Measurements from ENCODE around the gene THBS4. TPM values are rescaled to one million over a fixed set of nuclear protein-coding genes. Genes with fewer than 3 reads are reported as not detected.

The THBS4 gene
- total and polyA plus RNA-seq, 2 experiments from 2014 or later = 0.43 to 0.70 TPM

DNA sequence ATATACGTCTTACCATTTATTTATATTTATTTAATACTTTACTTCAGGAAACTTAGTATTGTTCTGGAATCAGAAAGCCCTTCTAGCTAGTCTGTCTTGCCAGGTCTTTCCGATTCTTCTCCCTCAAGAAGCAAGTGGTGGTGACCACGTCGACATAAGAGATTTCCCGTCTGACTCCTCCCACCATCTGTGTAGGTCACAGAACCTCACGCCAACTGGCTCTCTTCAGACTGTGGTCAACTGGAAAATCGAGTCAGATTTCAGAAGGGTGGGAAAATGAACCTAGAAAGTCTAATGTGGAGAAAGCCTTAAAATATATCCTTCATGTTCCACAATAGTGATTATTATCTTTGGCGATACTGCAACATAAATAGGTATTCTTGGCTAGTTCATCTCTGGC, 17.3 kb downstream of the THBS4 start:
- no peaks in the 10 kb centered on the region for H3K9me2 ChIP-seq (ENCODE audit: insufficient read depth)
- H3F3A ChIP-seq (ENCODE audit: insufficient read depth) = no peaks in the 10 kb centered on the region
- H3K79me2 ChIP-seq (ENCODE audit: insufficient read depth) = no peaks in the 10 kb centered on the region
- no peak overlapping the region for H2AFZ ChIP-seq
- DNase-seq = no peak
- H3K4me2 ChIP-seq (ENCODE audit: unreplicated experiment) = no peak overlapping the region
- no peaks in the 10 kb centered on the region for H3K36me3 ChIP-seq (ENCODE audit: low read depth)
- no peaks in the 10 kb centered on the region for H3K4me1 ChIP-seq (ENCODE audit: insufficient read depth)
- H4K20me1 ChIP-seq (ENCODE audit: insufficient read depth) = no peaks in the 10 kb centered on the region
- no peaks in the 10 kb centered on the region for H3K9me3 ChIP-seq (ENCODE audit: low read depth)
- in situ Hi-C loops (cut with MboI) = no loop called here
- H3K9ac ChIP-seq = no peak overlapping the region
- no peaks in the 10 kb centered on the region; the same call in 1 of the 2 replicates for H3K27me3 ChIP-seq (replicated peaks; ENCODE audit: insufficient read depth)
- WGBS, 2 experiments (ENCODE audit: low coverage in 1 of 2, low lambda C conversion rate in 2 of 2, missing lambda C conversion rate in 2 of 2) = 71 to 76% methylated on average over 8 of the region's 8 CpGs
- no peak overlapping the region for H3K27ac ChIP-seq
- no peak for TF ChIP-seq EZH2phosphoT487 (IDR thresholded peaks at IDR 0.05; ENCODE audit: insufficient read depth, low read depth)
- no peak for TF ChIP-seq EZH2 (IDR thresholded peaks at IDR 0.05; ENCODE audit: insufficient read depth, poor library complexity, severe bottlenecking)
- no peak overlapping the region for H3K4me3 ChIP-seq

GRCh38 chr5:80054682-80055081, 19.5 kb downstream of the THBS4 start:
- H3K9ac ChIP-seq = no peak overlapping the region
- 61 to 62% methylated on average over 5 of the region's 5 CpGs for WGBS, 2 experiments (ENCODE audit: low coverage in 1 of 2, low lambda C conversion rate in 2 of 2, missing lambda C conversion rate in 2 of 2)
- H3K27me3 ChIP-seq (replicated peaks; ENCODE audit: insufficient read depth) = no peaks in the 10 kb centered on the region
- H3K79me2 ChIP-seq (ENCODE audit: insufficient read depth) = no peaks in the 10 kb centered on the region
- no peak for TF ChIP-seq EZH2 (IDR thresholded peaks at IDR 0.05; ENCODE audit: insufficient read depth, poor library complexity, severe bottlenecking)
- no peak for TF ChIP-seq EZH2phosphoT487 (IDR thresholded peaks at IDR 0.05; ENCODE audit: insufficient read depth, low read depth)
- H3K9me2 ChIP-seq (ENCODE audit: insufficient read depth) = no peaks in the 10 kb centered on the region
- no peak overlapping the region for H3K4me2 ChIP-seq (ENCODE audit: unreplicated experiment)
- no peaks in the 10 kb centered on the region for H3K9me3 ChIP-seq (ENCODE audit: low read depth)
- H3K27ac ChIP-seq = no peak overlapping the region
- DNase-seq = peak; percentile 65
- no peaks in the 10 kb centered on the region for H3K4me1 ChIP-seq (ENCODE audit: insufficient read depth)
- H3K4me3 ChIP-seq = no peak overlapping the region
- no peak overlapping the region for H2AFZ ChIP-seq
- no peaks in the 10 kb centered on the region for H3K36me3 ChIP-seq (ENCODE audit: low read depth)
- no peaks in the 10 kb centered on the region for H3F3A ChIP-seq (ENCODE audit: insufficient read depth)
- H4K20me1 ChIP-seq (ENCODE audit: insufficient read depth) = no peaks in the 10 kb centered on the region
- in situ Hi-C loops (cut with MboI) = no loop called here

DNA sequence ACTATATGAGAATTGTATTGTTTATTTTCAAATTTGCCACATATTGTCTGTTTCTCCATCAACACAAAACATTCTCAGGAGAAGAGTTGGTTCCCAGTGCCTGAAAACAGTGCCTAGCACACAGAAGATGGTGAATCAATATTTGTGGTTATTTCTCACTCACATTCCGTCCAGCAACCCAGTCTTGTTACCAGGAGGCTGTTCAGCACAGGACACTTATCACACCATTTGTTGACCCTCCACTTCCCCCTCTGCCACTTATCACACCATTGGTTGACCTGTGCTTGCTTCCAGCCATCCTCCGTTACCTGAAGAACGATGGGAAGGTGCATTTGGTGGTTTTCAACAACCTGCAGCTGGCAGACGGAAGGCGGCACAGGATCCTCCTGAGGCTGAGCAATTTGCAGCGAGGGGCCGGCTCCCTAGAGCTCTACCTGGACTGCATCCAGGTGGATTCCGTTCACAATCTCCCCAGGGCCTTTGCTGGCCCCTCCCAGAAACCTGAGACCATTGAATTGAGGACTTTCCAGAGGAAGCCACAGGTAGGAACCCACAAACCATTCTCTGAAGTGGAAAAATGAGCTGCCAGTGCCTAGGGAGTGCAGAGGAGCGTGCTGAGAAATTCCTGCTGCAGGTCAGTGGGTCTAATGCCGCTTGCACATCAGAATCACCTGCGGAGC, 20.5 kb downstream of the THBS4 start:
- Histone ChIP-seq H3K4me1 (ENCODE audit: insufficient read depth) (no peaks in the 10 kb centered on the region), H3K27me3 (replicated peaks; ENCODE audit: insufficient read depth) (no peaks in the 10 kb centered on the region), H3K4me3 (no peak overlapping the region), H3K27ac (no peak overlapping the region), H4K20me1 (ENCODE audit: insufficient read depth) (no peaks in the 10 kb centered on the region), H3K9ac (no peak overlapping the region), H3F3A (ENCODE audit: insufficient read depth) (no peaks in the 10 kb centered on the region), H3K9me2 (ENCODE audit: insufficient read depth) (no peaks in the 10 kb centered on the region), H3K4me2 (ENCODE audit: unreplicated experiment) (no peak overlapping the region), H3K9me3 (ENCODE audit: low read depth) (no peaks in the 10 kb centered on the region), H3K36me3 (ENCODE audit: low read depth) (no peaks in the 10 kb centered on the region), H2AFZ (no peak overlapping the region), H3K79me2 (ENCODE audit: insufficient read depth) (no peaks in the 10 kb centered on the region)
- in situ Hi-C loops (cut with MboI) = no loop called here
- TF ChIP-seq EZH2phosphoT487 (IDR thresholded peaks at IDR 0.05; ENCODE audit: insufficient read depth, low read depth) = no peak
- no peak for TF ChIP-seq EZH2 (IDR thresholded peaks at IDR 0.05; ENCODE audit: insufficient read depth, poor library complexity, severe bottlenecking)
- 71% methylated on average over 11 of the region's 11 CpGs for WGBS, 2 experiments (ENCODE audit: low coverage in 1 of 2, low lambda C conversion rate in 2 of 2, missing lambda C conversion rate in 2 of 2)
- no peak for DNase-seq

DNA sequence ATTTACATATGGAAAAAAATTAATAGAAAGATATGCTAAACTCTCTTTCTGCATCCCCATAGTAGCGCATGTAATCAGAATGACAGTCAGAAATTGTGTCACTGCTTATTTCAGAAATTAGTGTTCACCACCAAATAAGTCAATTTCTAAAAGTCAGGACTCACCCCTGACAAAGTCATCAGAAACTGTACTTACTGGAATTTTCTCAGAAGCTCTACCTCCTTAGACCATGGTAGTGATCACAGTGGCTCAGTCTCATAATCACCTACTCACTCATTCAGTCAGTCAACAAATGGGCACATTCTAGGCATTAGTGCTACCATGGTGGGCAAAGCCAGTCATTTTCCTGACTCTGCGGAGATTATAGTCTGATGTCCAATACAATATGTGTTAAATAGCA, 22.0 kb downstream of the THBS4 start:
- Histone ChIP-seq H3K9ac (no peak overlapping the region), H3K9me3 (ENCODE audit: low read depth) (no peaks in the 10 kb centered on the region), H3K27me3 (replicated peaks; ENCODE audit: insufficient read depth) (no peaks in the 10 kb centered on the region), H3K79me2 (ENCODE audit: insufficient read depth) (no peaks in the 10 kb centered on the region), H3K36me3 (ENCODE audit: low read depth) (no peaks in the 10 kb centered on the region), H3K4me3 (no peak overlapping the region), H3F3A (ENCODE audit: insufficient read depth) (no peaks in the 10 kb centered on the region), H3K4me2 (ENCODE audit: unreplicated experiment) (no peak overlapping the region), H4K20me1 (ENCODE audit: insufficient read depth) (no peaks in the 10 kb centered on the region), H3K27ac (no peak overlapping the region), H3K9me2 (ENCODE audit: insufficient read depth) (no peaks in the 10 kb centered on the region), H2AFZ (no peak overlapping the region), H3K4me1 (ENCODE audit: insufficient read depth) (no peaks in the 10 kb centered on the region)
- TF ChIP-seq EZH2phosphoT487 (IDR thresholded peaks at IDR 0.05; ENCODE audit: insufficient read depth, low read depth) (no peak), EZH2 (IDR thresholded peaks at IDR 0.05; ENCODE audit: insufficient read depth, poor library complexity, severe bottlenecking) (no peak)
- 87 to 92% methylated on average over 2 of the region's 2 CpGs for WGBS, 2 experiments (ENCODE audit: low coverage in 1 of 2, low lambda C conversion rate in 2 of 2, missing lambda C conversion rate in 2 of 2)
- in situ Hi-C loops (cut with MboI) = no loop called here
- DNase-seq = no peak
